T-helper 22 cell (primary cell): ENCODE measurements around the gene FBXO42.

ENCODE experiments used
- DNase-seq: peaks from one replicate; pipeline ENCODE4 v3.0.0-alpha.2; 2020; ENCODE audit warnings: low read depth

Gene FBXO42

GRCh38 chr1:16324456-16324890 is 27.8 kb downstream of the FBXO42 start:
- DNase-seq = no peak

- no peak for DNase-seq
Observed at GRCh38 chr1:16321176-16321867, 31.0 kb downstream of the FBXO42 start.

GRCh38 chr1:16318555-16318954 is 33.7 kb downstream of the FBXO42 start:
- no peak for DNase-seq

- DNase-seq = no peak
Observed at GRCh38 chr1:16315437-16315836, 36.8 kb downstream of the FBXO42 start.

- DNase-seq = no peak
Observed at GRCh38 chr1:16307222-16307621, 45.1 kb downstream of the FBXO42 start.

GRCh38 chr1:16302709-16303627 is 49.3 kb downstream of the FBXO42 start:
- no peak for DNase-seq

- no peak for DNase-seq
Observed at GRCh38 chr1:16300436-16300835, 51.8 kb downstream of the FBXO42 start.

GRCh38 chr1:16298653-16299052 is 53.6 kb downstream of the FBXO42 start:
- no peak for DNase-seq

- no peak for DNase-seq
Observed at GRCh38 chr1:16296643-16297042, 55.6 kb downstream of the FBXO42 start.

GRCh38 chr1:16294219-16295212 is 57.8 kb downstream of the FBXO42 start:
- no peak for DNase-seq

- no peak for DNase-seq
Observed at GRCh38 chr1:16293538-16293937, 58.7 kb downstream of the FBXO42 start.

GRCh38 chr1:16292739-16293138 is 59.5 kb downstream of the FBXO42 start:
- no peak for DNase-seq

GRCh38 chr1:16289959-16290358 is 62.3 kb downstream of the FBXO42 start:
- DNase-seq = no peak

- DNase-seq = no peak
Observed at GRCh38 chr1:16286122-16286521, 66.2 kb downstream of the FBXO42 start.

GRCh38 chr1:16281765-16282164 is 70.5 kb downstream of the FBXO42 start:
- no peak for DNase-seq

GRCh38 chr1:16279186-16279585 is 73.1 kb downstream of the FBXO42 start:
- DNase-seq = no peak

- DNase-seq = no peak
Observed at GRCh38 chr1:16276302-16277030, 75.8 kb downstream of the FBXO42 start.

GRCh38 chr1:16275591-16275990 is 76.7 kb downstream of the FBXO42 start:
- DNase-seq = no peak

GRCh38 chr1:16267690-16268180 is 84.5 kb downstream of the FBXO42 start:
- no peak for DNase-seq

GRCh38 chr1:16266411-16267118 is 85.7 kb downstream of the FBXO42 start:
- DNase-seq = no peak
